Panc1 (cell line): ENCODE results near the gene TNP1.

ENCODE experiments used
- CTCF ChIP-seq: fragments of 450-650 bp; IDR thresholded peaks from 2 replicates; pipeline ENCODE4 v1.5.1; 2017; ENCODE audit warnings: mild to moderate bottlenecking
- POLR2AphosphoS5 ChIP-seq: IDR thresholded peaks from 2 replicates; pipeline ENCODE4 v1.6.1; 2012; ENCODE audit warnings: mild to moderate bottlenecking, low read depth, low read length, moderate library complexity
- REST ChIP-seq, 2 experiments: IDR thresholded peaks; 2 replicates each; pipeline ENCODE4 v1.6.1; 2011 to 2012; ENCODE audit warnings: low read depth in 2 of 2, control low read depth in 1 of 2, low read length in 1 of 2, mild to moderate bottlenecking in 1 of 2, moderate library complexity in 1 of 2; ENCODE audit not compliant: insufficient read depth in 1 of 2
- SIN3A ChIP-seq: IDR thresholded peaks from 2 replicates; pipeline ENCODE4 v1.6.1; 2012; ENCODE audit warnings: low read depth, mild to moderate bottlenecking, low read length, moderate library complexity, borderline replicate concordance; ENCODE audit not compliant: insufficient read depth

- TF ChIP-seq CTCF (no peak), POLR2AphosphoS5 (no peak), SIN3A (no peak), REST (IDR thresholded peaks at IDR 0.05; ENCODE audit: insufficient read depth in 1 of 2, low read depth in 2 of 2, low read length in 1 of 2) (no peak)
These were observed 30.3 kb downstream of the TNP1 start for GRCh38 chr2:216829533-216829932.
